Transverse colon (tissue), 4 donors: ENCODE results near the gene ENAM.

Experiments
- CTCF ChIP-seq, 5 experiments: fragments of 200-600 bp in 3 of 5; fragments of 450-650 bp in 2 of 5; sonication (generic) in 3 of 5; IDR thresholded peaks; 1 replicate in 2 of 5; 2 replicates in 3 of 5; pipeline ENCODE4 v1.5.1; 2016 to 2017; ENCODE audit warnings: antibody characterized with exemption in 5 of 5, inconsistent platforms in 3 of 5, mild to moderate bottlenecking in 2 of 5, moderate library complexity in 1 of 5
- POLR2A ChIP-seq: fragments of 450-650 bp; IDR thresholded peaks from one replicate; pipeline ENCODE4 v1.6.1; 2016; ENCODE audit warnings: antibody characterized with exemption, mild to moderate bottlenecking, moderate library complexity
- POLR2AphosphoS5 ChIP-seq, 3 donors: sonication (generic); formaldehyde crosslinking; IDR thresholded peaks; one replicate each; pipeline ENCODE4 v1.6.1; 2016; ENCODE audit warnings: antibody characterized with exemption in 3 of 3

GRCh38 chr4:70676554-70677090 lies 48.1 kb downstream of the ENAM start:
- TF ChIP-seq CTCF (IDR thresholded peaks at IDR 0.05), result no peak
- no peak for TF ChIP-seq POLR2AphosphoS5 (IDR thresholded peaks at IDR 0.05)
- TF ChIP-seq POLR2A, result no peak
